Middle frontal gyrus (tissue), 1 donor: ENCODE results near the gene SNX3.
"Not testable (repeated sequence)": the region's sequence is repeated elsewhere in the genome, so short reads cannot be mapped to it uniquely, and the experiment has no call there.

ENCODE experiments used
- DNase-seq: peaks from one replicate; pipeline ENCODE4 v3.0.0-alpha.2; 2015; ENCODE audit warnings: low spot score; ENCODE audit errors: extremely low spot score

The SNX3 gene

DNA sequence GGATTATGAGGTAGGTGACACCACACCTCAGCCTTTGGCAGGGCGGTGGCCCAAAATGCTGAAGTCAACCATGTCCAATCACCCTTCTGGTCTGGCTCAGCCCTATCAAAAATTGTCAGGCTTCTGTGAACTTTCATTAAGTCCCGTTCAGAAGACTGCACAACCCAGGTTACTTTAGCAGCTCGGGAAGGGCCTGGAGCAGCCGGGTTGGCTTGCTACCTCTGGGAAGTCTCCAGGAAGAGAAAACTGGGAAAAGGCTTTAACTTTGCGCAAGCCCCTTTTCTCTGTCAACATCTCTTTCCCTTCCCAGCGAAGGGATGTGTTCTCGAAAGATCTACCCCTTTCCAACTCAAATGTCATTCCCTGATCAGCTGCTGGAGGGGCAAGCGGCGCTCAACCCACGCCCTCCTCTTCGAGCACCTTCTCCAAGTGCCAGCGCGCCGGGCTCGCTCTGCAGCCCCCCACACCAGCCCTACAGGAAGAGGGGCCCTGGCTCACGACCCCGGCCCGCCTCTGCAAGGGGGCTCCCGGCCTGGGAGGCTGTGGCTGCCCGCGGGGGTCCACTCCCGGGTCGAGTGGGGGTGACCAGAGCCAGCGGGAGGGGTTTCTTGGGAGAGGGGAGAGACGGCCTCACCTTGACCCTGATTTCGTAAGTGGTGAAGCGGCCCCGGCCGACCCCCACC, 573 bp downstream of the SNX3 start:
- DNase-seq: no peak

DNA sequence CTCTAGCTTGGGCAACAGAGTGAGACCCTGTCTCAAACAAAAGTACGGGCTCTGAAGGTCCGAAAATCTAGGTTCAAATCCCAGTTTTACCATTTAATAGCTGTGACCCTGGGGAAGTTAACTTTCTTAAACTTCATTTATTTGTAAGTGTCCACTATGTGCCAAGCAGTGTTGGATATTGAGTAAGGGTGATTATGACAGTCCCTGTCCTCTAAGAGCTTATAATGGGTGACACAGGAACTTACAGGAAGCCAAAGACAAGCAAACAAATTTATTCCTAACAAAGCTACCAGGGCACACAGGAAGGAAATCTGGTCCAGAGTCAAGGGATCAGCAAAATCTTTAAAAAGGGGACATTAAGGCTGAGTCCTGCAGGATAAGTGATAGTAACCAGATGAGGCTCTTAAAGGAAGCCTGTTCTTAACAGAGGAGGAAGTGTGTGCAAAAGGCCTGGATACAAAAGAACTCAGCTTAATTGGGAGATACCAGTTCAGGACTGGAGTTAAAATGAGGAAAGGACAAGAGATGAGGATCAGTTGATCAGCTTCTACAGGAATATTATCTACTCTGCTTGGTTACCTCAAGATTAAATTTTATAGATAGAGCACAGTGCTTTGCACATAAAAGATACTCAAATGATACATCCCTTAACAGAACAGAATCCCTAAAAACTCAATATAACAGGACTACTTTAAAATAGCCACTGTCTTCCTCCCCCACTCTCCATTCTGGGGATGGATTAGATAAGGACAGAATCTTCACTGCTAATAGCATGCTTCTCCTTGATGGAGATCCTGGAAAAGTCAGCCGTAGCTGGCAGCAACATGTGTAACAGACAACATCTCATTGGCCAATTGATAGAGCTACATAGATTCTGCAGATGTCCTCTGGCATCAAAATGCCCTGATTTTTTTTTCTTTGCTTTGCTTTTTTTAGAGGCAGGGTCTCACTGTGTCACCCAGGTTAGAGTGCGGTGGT, 6.1 kb downstream of the SNX3 start:
- DNase-seq: no peak

GRCh38 chr6:108253241-108253640, 7.6 kb downstream of the SNX3 start:
- DNase-seq: no peak

DNA sequence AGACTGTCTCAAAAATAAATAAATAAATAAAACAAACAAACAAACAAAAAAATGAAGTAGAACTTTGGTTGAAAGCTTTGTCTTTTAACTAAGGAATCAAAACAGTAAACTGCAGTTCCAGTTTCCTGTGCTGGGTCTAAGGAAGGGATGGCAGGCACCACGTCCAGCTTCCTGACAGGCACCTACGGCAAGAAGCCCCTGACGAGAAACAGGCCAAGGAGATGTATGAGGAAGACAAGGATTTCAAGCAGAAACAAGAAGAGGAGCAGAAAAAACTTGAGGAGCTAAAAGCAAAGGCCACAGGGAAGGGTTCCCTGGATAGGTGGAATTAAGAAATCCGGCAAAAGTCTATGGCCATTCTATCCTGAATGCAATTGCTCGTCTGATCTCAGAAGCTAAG, 8.8 kb downstream of the SNX3 start:
- DNase-seq: no peak

GRCh38 chr6:108251252-108251651, 9.6 kb downstream of the SNX3 start:
- DNase-seq: no peak

GRCh38 chr6:108250240-108250866, 10.5 kb downstream of the SNX3 start:
- no peak for DNase-seq

GRCh38 chr6:108247965-108248536, 12.8 kb downstream of the SNX3 start:
- DNase-seq: no peak

DNA sequence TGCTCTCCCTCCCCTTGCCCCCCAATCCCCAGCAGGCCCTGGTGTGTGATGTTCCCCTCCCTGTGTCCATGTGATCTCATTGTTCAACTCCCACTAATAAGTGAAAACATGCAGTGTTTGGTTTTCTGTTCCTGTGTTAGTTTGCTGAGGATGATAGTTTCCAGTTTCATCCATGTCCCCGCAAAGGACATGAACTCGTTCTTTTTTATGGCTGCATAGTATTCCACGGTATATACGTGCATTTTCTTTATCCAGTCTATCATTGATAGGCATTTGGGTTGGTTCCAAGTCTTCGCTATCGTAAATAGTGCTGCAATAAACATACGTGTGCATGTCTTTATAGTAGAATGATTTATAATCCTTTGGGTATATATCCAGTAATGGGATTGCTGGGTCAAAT, 15.7 kb downstream of the SNX3 start:
- not testable (repeated sequence) for DNase-seq

- DNase-seq: no peak
Measured at GRCh38 chr6:108243836-108244235, 17.0 kb downstream of the SNX3 start.

DNA sequence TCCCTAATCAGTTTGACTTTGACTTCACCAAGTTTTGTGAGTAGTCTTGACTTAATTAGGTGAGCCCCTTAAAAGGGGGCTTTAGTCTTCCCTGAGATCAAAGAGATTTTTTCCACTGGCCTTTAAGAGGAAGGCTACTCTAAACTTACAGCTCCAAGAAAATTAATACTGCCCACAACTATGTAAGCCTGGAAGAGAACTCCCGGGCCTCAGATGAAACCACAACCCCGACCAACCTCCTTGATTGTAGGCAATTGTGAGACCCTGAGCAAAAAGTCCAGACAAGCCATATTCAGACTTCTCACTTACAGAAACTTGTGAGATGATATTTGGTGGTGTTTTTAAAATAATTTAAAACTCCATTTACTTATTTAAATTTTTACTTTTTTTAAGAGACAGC, 18.1 kb downstream of the SNX3 start:
- no peak for DNase-seq

- no peak for DNase-seq
Measured at GRCh38 chr6:108242259-108242658, 18.6 kb downstream of the SNX3 start.

DNA sequence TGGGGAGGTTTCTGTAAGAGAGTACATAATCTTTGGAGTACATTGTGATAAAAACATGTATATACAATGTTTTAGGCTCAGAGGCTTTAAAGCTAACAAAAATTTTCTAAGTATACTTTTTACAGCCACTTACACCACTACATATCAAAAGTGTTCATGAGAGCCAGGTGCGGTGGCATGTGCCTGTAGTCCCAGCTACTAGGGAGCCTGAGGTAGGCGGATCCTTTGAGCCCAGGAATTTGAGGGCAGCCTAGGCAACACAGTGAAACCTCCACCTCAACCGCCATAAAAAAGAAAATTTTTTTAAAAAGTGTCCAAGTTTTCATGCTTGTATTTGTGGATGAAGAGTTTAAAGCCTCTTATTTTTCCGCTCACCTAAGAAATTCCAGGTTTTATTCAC, 22.5 kb downstream of the SNX3 start:
- no peak for DNase-seq

- DNase-seq: no peak
Measured at GRCh38 chr6:108236791-108237190, 24.0 kb downstream of the SNX3 start.

GRCh38 chr6:108235127-108235526, 25.7 kb downstream of the SNX3 start:
- DNase-seq: no peak

GRCh38 chr6:108228416-108228815, 32.4 kb downstream of the SNX3 start:
- DNase-seq: no peak

DNA sequence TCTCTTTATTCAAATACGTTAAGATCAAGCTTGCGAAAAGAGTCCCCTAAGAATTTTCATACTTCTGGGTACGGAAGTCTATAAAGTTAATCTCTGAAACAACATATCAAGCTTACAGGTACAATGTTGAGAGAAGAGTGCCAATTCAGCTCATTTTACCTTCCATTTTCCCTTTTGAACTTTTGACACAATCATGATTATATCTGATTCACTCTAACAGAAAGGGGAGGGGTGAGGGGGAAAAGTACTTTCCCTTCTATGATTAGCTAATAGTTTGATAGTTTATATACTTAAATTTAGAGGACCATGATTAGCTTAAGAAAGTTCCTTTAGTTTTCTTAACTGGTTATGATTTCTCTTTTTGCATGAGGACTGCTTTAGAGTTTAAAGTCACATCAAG, 33.5 kb downstream of the SNX3 start:
- DNase-seq: no peak

DNA sequence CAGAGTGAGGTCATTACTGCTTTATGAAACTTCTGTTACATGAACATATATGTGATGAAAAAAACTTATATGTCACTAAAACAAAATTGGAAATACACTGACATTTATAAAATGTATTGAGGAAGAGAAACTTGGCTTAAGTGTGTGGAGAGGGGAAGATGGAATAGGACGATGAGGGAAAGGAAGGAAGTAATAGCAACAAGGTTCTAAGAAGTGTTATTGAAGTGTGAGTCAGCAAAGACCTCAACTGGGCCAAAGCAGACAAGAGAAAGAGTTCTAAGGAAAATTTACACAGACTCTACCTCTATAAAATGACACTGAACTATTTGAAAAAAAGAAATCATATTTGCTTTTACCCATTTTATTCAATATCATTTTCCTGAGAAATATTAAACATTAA, 38.3 kb downstream of the SNX3 start:
- DNase-seq: no peak

- no peak for DNase-seq
Measured at GRCh38 chr6:108222064-108222463, 38.8 kb downstream of the SNX3 start.

DNA sequence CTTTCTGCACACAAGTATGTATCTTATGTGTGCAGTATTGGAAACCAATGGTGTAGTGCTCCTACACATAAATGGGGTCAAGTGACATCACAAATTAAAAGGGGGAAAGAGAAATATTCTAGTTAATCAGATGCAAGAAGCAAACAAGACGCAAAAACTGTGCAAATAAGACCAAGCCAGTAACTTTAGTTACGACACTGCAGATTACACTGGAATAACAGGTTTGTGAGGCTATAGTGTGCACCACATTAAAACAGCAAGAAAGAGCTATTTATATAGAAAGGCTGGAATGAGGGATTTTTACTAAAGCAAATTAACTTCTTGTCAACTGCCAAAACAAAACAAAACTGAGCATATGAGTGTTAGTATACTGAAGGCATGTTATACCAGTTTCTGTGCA, 49.2 kb downstream of the SNX3 start:
- no peak for DNase-seq

GRCh38 chr6:108210556-108210955, 50.3 kb downstream of the SNX3 start:
- no peak for DNase-seq

DNA sequence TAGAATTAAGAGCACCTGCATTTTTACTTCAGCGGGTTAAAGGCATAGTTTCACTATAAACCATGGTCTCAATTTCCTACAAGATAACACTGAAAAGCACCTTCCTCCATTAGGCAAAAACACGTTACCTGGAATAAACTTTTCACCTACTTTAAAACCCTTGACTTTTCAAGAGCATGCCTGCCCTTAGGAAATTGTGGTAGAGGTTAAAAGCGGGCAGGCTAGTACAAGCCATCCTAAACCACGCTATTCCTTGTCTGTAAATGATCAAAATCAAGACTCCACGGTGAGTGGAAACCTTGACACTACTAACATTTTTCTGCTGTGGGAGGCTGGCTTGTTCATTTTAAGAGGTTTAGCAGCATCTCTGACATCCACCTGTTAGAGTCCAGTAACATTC, 51.1 kb downstream of the SNX3 start:
- DNase-seq: no peak

GRCh38 chr6:108207013-108207412, 53.8 kb downstream of the SNX3 start:
- no peak for DNase-seq
